ENCODE data around the gene TNFSF15.

The TNFSF15 gene

DNA sequence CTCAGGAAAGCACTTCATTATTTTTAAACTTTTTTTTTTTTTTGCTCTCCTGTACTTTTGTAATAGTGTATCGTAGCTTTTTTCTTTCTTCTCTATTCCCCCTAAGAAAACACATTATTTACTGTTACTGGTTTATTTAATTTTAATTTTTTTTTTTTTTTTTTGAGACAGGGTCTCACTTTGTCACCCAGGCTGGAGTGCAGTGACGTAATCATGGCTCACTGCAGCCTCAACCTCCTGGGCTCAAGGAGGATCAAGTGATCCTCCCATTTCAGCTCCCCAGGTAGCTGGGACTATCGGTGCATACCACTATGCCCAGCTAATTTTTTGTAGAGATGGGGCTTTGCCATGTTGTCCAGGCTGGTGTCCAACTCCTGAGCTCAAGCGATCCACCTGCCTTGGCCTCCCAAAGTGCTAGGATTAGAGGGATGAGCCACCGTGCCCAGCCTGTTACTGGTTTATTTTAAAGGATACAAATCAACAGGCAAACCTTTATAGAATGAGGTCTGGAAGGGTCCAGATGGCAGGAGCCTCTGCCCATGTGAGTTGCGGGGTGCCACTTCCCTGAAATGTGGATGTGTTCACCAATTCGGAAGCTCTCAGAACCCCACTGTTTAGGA is 49.0 kb upstream of the TNFSF15 start (continued):
- TF ChIP-seq ZNF449 (tag by site-specific recombination; IDR thresholded peaks at IDR 0.05) = no peak
- no peak for TF ChIP-seq ZNF549 (tag by site-specific recombination; IDR thresholded peaks at IDR 0.05)
- TF ChIP-seq ZEB2 (tag by site-specific recombination; IDR thresholded peaks at IDR 0.05) = no peak
- no peak for TF ChIP-seq ZNF239 (tag by site-specific recombination; IDR thresholded peaks at IDR 0.05)
- TF ChIP-seq, protein P1, sequence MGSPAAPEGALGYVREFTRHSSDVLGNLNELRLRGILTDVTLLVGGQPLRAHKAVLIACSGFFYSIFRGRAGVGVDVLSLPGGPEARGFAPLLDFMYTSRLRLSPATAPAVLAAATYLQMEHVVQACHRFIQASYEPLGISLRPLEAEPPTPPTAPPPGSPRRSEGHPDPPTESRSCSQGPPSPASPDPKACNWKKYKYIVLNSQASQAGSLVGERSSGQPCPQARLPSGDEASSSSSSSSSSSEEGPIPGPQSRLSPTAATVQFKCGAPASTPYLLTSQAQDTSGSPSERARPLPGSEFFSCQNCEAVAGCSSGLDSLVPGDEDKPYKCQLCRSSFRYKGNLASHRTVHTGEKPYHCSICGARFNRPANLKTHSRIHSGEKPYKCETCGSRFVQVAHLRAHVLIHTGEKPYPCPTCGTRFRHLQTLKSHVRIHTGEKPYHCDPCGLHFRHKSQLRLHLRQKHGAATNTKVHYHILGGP (tag by site-specific recombination; IDR thresholded peaks at IDR 0.05) = no peak

- Histone ChIP-seq H3K4me1 (ENCODE audit: control insufficient read depth, insufficient read depth, low read length) (no peaks in the 10 kb centered on the region), H3K4me3 (ENCODE audit: low read depth, low read length) (no peak overlapping the region), H3K27ac (ENCODE audit: extremely low read depth, low read depth, low read length) (no peak overlapping the region), H3K36me3 (ENCODE audit: control insufficient read depth in 2 of 2, insufficient read depth in 1 of 2, low read length in 2 of 2) (no peaks in the 10 kb centered on the region), H3K9me3 (ENCODE audit: control insufficient read depth, insufficient read depth, low read depth, low read length) (no peaks in the 10 kb centered on the region)
- TF ChIP-seq KLF8 (tag by site-specific recombination; IDR thresholded peaks at IDR 0.05) (no peak), ZNF561 (tag by site-specific recombination; IDR thresholded peaks at IDR 0.05; ENCODE audit: borderline replicate concordance) (no peak), SP3 (tag by site-specific recombination; IDR thresholded peaks at IDR 0.05) (no peak), ZNF544 (tag by site-specific recombination; IDR thresholded peaks at IDR 0.05) (no peak), ZFP69B (tag by site-specific recombination; IDR thresholded peaks at IDR 0.05) (no peak), ZNF600 (tag by site-specific recombination; IDR thresholded peaks at IDR 0.05) (no peak), ZNF155 (tag by site-specific recombination; IDR thresholded peaks at IDR 0.05) (no peak), EGR2 (tag by site-specific recombination; IDR thresholded peaks at IDR 0.05; ENCODE audit: low read depth) (no peak), SCRT1 (tag by site-specific recombination; IDR thresholded peaks at IDR 0.05; ENCODE audit: borderline replicate concordance) (no peak), ZIC2 (tag by site-specific recombination; IDR thresholded peaks at IDR 0.05) (no peak), ZNF223 (tag by site-specific recombination; IDR thresholded peaks at IDR 0.05) (no peak), ZNF558 (tag by site-specific recombination; IDR thresholded peaks at IDR 0.05) (no peak), ZNF530 (tag by site-specific recombination; IDR thresholded peaks at IDR 0.05; ENCODE audit: low read depth) (no peak), BCL11B (tag by site-specific recombination; IDR thresholded peaks at IDR 0.05; ENCODE audit: low read depth) (no peak)
- TF ChIP-seq, protein P2, sequence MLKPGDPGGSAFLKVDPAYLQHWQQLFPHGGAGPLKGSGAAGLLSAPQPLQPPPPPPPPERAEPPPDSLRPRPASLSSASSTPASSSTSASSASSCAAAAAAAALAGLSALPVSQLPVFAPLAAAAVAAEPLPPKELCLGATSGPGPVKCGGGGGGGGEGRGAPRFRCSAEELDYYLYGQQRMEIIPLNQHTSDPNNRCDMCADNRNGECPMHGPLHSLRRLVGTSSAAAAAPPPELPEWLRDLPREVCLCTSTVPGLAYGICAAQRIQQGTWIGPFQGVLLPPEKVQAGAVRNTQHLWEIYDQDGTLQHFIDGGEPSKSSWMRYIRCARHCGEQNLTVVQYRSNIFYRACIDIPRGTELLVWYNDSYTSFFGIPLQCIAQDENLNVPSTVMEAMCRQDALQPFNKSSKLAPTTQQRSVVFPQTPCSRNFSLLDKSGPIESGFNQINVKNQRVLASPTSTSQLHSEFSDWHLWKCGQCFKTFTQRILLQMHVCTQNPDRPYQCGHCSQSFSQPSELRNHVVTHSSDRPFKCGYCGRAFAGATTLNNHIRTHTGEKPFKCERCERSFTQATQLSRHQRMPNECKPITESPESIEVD (tag by site-specific recombination; IDR thresholded peaks at IDR 0.05) = no peak
- TF ChIP-seq, protein P3, sequence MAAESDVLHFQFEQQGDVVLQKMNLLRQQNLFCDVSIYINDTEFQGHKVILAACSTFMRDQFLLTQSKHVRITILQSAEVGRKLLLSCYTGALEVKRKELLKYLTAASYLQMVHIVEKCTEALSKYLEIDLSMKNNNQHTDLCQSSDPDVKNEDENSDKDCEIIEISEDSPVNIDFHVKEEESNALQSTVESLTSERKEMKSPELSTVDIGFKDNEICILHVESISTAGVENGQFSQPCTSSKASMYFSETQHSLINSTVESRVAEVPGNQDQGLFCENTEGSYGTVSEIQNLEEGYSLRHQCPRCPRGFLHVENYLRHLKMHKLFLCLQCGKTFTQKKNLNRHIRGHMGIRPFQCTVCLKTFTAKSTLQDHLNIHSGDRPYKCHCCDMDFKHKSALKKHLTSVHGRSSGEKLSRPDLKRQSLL (tag by site-specific recombination; IDR thresholded peaks at IDR 0.05) = no peak
- TF ChIP-seq, protein P4, sequence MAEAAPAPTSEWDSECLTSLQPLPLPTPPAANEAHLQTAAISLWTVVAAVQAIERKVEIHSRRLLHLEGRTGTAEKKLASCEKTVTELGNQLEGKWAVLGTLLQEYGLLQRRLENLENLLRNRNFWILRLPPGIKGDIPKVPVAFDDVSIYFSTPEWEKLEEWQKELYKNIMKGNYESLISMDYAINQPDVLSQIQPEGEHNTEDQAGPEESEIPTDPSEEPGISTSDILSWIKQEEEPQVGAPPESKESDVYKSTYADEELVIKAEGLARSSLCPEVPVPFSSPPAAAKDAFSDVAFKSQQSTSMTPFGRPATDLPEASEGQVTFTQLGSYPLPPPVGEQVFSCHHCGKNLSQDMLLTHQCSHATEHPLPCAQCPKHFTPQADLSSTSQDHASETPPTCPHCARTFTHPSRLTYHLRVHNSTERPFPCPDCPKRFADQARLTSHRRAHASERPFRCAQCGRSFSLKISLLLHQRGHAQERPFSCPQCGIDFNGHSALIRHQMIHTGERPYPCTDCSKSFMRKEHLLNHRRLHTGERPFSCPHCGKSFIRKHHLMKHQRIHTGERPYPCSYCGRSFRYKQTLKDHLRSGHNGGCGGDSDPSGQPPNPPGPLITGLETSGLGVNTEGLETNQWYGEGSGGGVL (tag by site-specific recombination; IDR thresholded peaks at IDR 0.05) = no peak
- TF ChIP-seq, protein P5, sequence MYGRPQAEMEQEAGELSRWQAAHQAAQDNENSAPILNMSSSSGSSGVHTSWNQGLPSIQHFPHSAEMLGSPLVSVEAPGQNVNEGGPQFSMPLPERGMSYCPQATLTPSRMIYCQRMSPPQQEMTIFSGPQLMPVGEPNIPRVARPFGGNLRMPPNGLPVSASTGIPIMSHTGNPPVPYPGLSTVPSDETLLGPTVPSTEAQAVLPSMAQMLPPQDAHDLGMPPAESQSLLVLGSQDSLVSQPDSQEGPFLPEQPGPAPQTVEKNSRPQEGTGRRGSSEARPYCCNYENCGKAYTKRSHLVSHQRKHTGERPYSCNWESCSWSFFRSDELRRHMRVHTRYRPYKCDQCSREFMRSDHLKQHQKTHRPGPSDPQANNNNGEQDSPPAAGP (tag by site-specific recombination; IDR thresholded peaks at IDR 0.05) = no peak
- TF ChIP-seq, protein P6, sequence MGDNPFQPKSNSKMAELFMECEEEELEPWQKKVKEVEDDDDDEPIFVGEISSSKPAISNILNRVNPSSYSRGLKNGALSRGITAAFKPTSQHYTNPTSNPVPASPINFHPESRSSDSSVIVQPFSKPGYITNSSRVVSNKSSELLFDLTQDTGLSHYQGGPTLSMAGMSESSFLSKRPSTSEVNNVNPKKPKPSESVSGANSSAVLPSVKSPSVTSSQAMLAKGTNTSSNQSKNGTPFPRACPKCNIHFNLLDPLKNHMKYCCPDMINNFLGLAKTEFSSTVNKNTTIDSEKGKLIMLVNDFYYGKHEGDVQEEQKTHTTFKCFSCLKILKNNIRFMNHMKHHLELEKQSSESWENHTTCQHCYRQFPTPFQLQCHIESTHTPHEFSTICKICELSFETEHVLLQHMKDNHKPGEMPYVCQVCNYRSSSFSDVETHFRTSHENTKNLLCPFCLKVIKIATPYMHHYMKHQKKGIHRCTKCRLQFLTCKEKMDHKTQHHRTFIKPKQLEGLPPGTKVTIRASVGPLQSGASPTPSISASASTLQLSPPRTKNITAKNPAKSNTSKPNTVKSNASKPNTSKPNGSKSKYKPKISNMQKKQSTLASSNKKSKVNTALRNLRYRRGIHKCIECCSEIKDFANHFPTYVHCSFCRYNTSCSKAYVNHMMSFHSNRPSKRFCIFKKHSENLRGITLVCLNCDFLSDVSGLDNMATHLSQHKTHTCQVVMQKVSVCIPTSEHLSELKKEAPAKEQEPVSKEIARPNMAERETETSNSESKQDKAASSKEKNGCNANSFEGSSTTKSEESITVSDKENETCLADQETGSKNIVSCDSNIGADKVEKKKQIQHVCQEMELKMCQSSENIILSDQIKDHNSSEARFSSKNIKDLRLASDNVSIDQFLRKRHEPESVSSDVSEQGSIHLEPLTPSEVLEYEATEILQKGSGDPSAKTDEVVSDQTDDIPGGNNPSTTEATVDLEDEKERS (tag by site-specific recombination; IDR thresholded peaks at IDR 0.05) = no peak
- ChIA-PET CTCF (interaction anchor here (1.5 kb wide), 1 partner anchor 53 kb away, joined by 5 read pairs; no protein-coding TSS in a partner anchor), POLR2A (interaction anchor here (0.6 kb wide), 1 partner anchor 1383 kb away, joined by 5 read pairs; no protein-coding TSS in a partner anchor)
Observed at GRCh38 chr9:114853071-114853855, 47.4 kb upstream of the TNFSF15 start.
